Measurements from ENCODE around the gene GLT1D1.
"Not testable (repeated sequence)": the region's sequence is repeated elsewhere in the genome, so short reads cannot be mapped to it uniquely, and the experiment has no call there.

Gene GLT1D1

DNA sequence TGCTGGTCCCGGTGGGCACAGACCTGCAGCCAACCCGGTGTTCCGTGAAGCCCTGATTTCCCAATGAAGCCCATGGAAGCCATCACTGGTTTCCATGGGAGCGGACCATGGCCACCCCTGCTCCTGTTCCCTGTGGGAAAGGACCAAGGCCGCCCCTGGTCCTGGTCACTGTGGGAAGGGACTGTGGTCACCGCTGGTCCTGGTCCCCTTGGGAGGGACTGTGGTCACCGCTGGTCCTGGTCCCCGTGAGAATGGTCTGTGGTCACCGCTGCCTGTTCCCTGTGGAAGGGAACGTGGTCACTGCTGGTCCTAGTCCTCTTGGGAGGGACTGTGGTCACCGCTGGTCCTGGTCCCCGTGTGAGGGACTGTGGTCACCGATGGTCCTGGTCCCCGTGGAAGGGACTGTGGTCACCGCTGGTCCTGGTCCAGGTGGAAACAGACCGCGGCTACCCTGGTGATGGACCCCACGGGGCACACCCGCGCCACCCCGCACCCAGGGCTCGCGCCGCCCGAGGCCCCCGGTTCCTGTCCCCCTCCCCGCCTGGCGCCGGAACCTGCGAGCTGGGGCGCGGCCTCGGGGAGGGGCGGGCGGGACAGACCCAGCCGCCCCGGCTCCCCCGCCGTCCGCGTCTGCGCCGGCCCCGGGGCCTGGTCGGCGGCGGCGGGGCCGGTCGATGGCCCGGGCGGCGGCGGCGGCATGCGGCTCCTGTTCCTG is at the start of gene GLT1D1:
GLT1D1 (plus strand) TSS at position 594 of the 715 bp plus-strand sequence; CDS start at position 698, 104 bp downstream.
- no peak for DNase-seq (ENCODE audit: low spot score)

GRCh38 chr12:128803788-128804187 is 49.5 kb upstream of the GLT1D1 start:
- no peak for DNase-seq (ENCODE audit: low spot score)

GRCh38 chr12:128804762-128805161 is 48.5 kb upstream of the GLT1D1 start:
- DNase-seq (ENCODE audit: low spot score), result no peak

GRCh38 chr12:128805406-128805805 is 47.9 kb upstream of the GLT1D1 start:
- not testable (repeated sequence) for DNase-seq (ENCODE audit: low spot score)

GRCh38 chr12:128806573-128806972 is 46.7 kb upstream of the GLT1D1 start:
- DNase-seq (ENCODE audit: low spot score), result no peak

DNA sequence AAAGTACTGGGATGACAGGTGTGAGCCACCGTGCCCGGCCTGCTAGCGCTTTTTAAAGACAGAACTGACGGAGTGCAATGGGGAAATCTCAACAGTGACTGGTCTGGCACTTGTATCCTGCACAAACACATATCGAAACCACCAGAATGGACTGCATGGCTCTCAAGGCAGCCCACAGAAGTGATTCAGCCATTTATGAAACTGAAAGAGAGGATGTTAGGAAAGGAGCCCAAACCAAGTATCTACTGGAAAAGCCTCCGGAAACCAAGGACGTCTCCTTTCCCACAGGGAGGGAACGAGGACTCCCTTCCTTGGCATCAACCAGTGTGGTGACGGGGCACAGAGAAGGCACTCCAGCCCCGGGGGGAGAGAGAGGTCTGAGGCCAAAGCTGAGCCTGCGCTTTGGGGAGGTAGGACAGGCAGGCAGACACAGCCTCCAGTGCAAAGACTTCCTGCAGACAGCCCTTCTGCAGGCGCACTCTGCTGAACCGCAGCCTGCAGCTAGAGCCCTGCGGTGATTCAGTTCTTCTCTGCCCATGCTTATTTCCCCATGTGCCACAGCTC is 46.0 kb upstream of the GLT1D1 start:
- no peak for DNase-seq (ENCODE audit: low spot score)

DNA sequence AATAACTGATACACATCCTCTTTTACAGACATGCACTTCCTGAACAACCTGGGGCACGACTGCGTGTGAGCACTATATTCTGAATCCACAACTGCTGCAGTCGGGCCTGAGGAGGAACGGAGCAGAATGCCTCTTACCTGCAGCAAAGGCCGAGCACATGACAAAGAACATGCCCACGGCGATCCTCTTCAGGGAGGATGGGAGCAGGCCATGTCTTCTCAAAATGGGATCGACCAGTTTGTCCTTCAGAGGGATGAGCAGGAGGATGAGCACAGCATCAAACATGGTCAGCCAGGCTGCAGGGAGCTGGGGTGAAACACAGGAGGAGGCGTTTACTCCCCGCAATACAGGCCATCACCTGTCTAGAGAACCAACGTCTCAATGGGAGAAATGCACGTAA is 44.6 kb upstream of the GLT1D1 start:
- DNase-seq (ENCODE audit: low spot score), result no peak

GRCh38 chr12:128810182-128811127 is 42.8 kb upstream of the GLT1D1 start:
- no peak for DNase-seq (ENCODE audit: low spot score)

GRCh38 chr12:128811806-128812205 is 41.5 kb upstream of the GLT1D1 start:
- DNase-seq (ENCODE audit: low spot score), result no peak

DNA sequence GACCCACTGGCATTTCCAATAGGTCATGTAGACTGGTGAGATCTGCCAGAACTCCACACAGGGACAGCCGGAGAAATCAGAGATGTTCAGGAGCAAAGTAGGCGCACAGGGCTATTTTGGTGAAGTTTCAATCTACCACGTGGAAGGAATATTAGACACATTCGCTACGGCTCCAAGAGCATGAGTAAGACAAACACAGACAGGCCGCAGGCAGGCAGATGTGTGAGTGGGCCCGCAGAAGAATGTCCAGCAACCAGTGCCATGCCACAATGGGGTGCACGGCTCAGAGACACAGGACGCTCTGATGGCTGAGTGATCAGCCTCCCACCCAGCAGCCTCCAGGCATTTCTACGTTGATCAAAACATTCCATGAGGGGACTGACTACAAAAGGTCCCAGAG is 39.9 kb upstream of the GLT1D1 start:
- DNase-seq (ENCODE audit: low spot score), result no peak

DNA sequence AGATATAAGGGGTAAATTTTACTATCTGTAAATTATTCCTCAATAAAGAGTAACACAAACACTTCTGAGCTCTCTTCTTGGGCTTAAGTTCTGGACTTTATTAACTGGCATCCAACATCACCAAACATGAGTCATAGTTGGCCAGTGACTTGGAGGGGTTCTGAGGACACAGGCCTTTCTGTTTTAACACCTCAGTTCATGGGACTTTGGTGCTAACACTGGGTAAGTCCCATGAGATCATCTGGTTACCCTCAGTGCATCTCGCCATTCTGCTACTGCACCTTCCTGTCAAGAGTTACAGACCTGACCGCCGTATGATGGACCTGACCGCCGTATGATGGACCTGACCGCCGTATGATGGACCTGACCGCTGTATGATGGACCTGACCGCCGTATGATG is 39.4 kb upstream of the GLT1D1 start:
- no peak for DNase-seq (ENCODE audit: low spot score)

DNA sequence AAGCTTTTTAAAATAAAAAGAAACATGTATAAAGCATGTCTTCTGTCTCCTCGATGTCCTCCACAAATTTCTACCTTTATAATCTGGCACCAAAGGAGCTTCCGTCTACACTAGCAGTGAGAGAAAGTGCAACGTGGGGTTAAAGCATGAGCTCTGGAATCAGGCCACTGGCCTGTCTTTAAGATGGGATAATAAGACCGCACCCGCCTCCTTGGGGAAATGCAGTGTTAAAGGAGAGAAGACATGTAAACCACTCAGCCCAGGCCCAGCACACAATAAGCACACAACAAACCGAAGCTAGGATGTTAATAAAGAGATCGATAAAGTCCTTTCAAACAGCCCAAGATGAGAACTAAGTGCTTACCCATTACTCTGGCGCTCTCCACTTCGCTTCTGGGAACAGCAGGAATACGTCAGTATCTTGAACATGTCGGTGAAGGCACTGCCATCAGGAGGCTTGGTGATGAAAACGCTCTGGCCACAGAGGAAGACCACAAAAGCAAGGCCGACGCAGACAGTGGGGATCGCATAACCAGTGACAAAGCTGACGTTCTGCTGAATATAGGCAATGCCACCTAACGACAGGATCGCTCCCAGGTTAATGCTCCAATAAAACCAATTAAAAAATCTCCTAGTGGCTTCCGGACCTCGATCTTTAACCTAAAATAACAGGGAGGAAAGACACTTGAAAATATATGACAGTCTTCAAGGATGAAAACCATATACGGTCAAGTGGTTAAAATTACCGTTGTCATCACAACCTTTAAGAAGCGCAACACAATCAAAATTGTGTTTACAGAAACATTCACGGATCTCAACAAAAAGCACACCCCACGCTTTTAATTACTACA is 38.6 kb upstream of the GLT1D1 start:
- DNase-seq (ENCODE audit: low spot score), result no peak

GRCh38 chr12:128815779-128816642 is 37.3 kb upstream of the GLT1D1 start:
- no peak for DNase-seq (ENCODE audit: low spot score)

- no peak for DNase-seq (ENCODE audit: low spot score)
Measured at GRCh38 chr12:128816643-128816920, 36.7 kb upstream of the GLT1D1 start.

DNA sequence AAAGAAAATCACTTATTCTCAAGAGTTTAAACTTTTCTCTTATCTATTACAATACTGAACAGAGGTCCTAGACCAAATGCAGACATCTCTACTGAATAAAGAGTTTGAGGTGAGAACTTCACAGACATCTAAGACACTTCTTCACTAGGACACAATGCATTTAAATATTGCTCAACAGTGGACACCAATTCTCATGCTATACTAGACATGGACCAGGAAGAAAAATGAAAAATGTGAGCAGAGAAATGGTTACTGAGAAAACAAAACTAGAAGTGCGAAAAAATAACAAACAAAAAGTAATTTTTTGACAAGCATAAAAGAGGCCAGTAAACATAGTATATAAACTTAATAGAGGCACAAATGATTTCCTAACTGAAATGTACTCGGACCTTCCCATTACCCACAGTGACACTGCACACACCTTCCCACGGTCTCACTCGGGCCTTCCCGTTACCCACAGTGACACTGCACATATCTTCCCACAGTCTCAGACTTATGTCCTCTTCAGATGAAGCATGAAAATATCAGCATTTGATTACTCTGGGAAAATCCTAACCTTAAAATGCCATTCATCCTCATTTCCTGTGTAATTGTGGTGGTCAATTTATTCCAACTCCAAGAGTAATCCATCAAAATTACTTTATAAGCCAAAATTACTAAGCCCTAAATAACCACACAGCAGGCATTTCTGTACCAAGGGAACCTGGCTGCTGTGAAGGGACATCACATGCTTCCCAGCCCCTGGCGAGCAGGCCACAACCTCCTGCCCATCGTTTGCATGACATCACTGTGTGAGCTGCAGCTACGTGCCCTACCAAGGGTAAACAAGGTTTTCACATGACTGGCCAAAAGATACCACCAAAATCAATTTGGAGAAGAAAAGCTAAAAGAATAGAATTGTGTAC is 35.9 kb upstream of the GLT1D1 start:
- DNase-seq (ENCODE audit: low spot score), result no peak

- DNase-seq (ENCODE audit: low spot score), result no peak
Measured at GRCh38 chr12:128818065-128819022, 34.9 kb upstream of the GLT1D1 start.

GRCh38 chr12:128819293-128820144 is 33.8 kb upstream of the GLT1D1 start:
- no peak for DNase-seq (ENCODE audit: low spot score)

GRCh38 chr12:128820253-128820652 is 33.0 kb upstream of the GLT1D1 start:
- DNase-seq (ENCODE audit: low spot score), result no peak

All from HuH-7 (cell line).